Nephron (organoid): Measurements from ENCODE around the gene ADAMTS19.

Experiments
- H3K27ac Mint-ChIP-seq, 3 experiments: 2 replicates each; pipeline ENCODE4 v1.8.0; 2020; ENCODE audit warnings: mixed read lengths in 3 of 3, mild to moderate bottlenecking in 2 of 3, moderate library complexity in 1 of 3
- H3K27me3 Mint-ChIP-seq: 2 replicates; pipeline ENCODE4 v1.8.0; 2021; ENCODE audit warnings: low read depth, mild to moderate bottlenecking, moderate library complexity, mixed read lengths
- H3K36me3 Mint-ChIP-seq: 2 replicates; pipeline ENCODE4 v1.8.0; 2020; ENCODE audit warnings: low read depth, mixed read lengths
- H3K4me1 Mint-ChIP-seq: 2 replicates; pipeline ENCODE4 v1.8.0; 2020; ENCODE audit warnings: mixed read lengths
- H3K4me3 Mint-ChIP-seq, 3 experiments: 2 replicates each; pipeline ENCODE4 v1.8.0; 2020; ENCODE audit warnings: mild to moderate bottlenecking in 3 of 3, mixed read lengths in 3 of 3, moderate library complexity in 2 of 3
- H3K9me3 Mint-ChIP-seq: 2 replicates; pipeline ENCODE4 v1.8.0; 2020; ENCODE audit warnings: mixed read lengths
- CTCF ChIP-seq, 3 experiments: fragments of 200-600 bp; sonication (generic); IDR thresholded peaks; one replicate each; pipeline ENCODE4 v1.5.0; 2021; ENCODE audit warnings: antibody characterized with exemption in 3 of 3; ENCODE audit not compliant: unreplicated experiment in 3 of 3

Gene ADAMTS19

DNA sequence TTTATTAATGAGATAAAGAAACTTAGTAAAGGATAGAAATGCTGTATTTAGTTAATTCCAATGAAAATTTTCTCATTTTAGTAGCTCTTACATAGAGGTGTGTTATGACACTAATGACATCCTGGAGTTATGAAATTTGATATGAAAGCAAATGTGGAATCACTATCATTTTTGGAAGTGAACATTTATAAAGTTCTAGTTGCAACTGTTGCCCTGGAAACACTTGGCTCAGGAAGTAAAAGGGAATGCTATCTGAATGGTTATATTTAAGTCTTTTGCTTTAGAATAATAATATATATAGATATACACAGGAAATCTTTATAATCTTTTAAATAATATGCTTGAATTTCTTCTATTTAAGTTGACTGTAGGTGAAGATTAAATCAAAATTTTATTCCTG, 16.7 kb downstream of the ADAMTS19 start:
- Mint-ChIP-seq H3K4me3 (no peak overlapping the region), H3K27ac (no peak overlapping the region), H3K9me3 (no peaks in the 10 kb centered on the region), H3K4me1 (peaks cover 5% of the 10 kb centered on the region), H3K27me3 (no peaks in the 10 kb centered on the region), H3K36me3 (no peaks in the 10 kb centered on the region)
- no peak for TF ChIP-seq CTCF (IDR thresholded peaks at IDR 0.05; ENCODE audit: unreplicated experiment in 3 of 3)

DNA sequence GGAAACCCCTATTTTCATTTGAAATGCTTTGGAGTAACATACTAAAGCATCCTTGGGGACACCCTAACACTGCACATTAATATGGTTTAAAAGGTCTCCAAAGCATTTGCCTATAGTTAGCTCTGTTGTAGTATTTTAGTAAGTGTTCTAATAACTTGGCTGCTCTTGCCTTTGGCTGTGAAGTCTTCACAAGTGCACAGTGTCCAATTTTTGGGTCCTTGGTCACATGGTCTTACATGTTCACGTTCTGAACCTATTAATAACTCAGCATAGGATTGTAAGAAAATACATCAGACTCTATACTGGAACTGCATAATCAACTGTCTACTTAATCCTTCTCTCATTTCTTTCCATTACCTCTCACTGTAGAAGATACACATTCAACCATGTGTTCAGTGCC, 17.4 kb downstream of the ADAMTS19 start:
- TF ChIP-seq CTCF (IDR thresholded peaks at IDR 0.05; ENCODE audit: unreplicated experiment in 3 of 3) = no peak
- H3K36me3 Mint-ChIP-seq = peaks cover 4% of the 10 kb centered on the region
- H3K4me1 Mint-ChIP-seq = peaks cover 5% of the 10 kb centered on the region
- no peak overlapping the region for H3K4me3 Mint-ChIP-seq
- H3K9me3 Mint-ChIP-seq = no peaks in the 10 kb centered on the region
- H3K27me3 Mint-ChIP-seq = no peaks in the 10 kb centered on the region
- H3K27ac Mint-ChIP-seq = no peak overlapping the region

GRCh38 chr5:129481161-129481560, 21.1 kb downstream of the ADAMTS19 start:
- TF ChIP-seq CTCF (IDR thresholded peaks at IDR 0.05; ENCODE audit: unreplicated experiment in 3 of 3) = no peak
- H3K27ac Mint-ChIP-seq = no peak overlapping the region

DNA sequence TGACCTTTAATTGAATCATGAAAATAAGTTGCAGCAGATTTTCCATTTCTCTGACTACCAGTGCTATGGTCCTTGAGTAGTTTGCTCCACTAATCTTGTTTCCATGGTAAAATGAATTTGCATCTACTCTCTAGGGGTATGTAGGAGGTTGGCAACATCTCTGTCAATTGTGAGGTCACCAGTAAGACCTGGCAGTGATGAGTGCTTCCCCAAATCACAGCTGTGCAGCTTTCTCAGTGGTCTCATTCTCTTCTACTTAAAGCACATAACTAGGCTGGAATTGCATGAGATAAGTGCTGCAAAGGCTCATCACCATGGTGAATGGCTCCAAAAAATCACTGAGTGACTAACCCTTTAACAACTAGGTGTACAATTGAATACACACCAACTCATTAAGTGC, 36.3 kb downstream of the ADAMTS19 start:
- TF ChIP-seq CTCF (IDR thresholded peaks at IDR 0.05; ENCODE audit: unreplicated experiment in 3 of 3) = no peak
- no peaks in the 10 kb centered on the region for H3K36me3 Mint-ChIP-seq
- no peak overlapping the region for H3K27ac Mint-ChIP-seq
- H3K27me3 Mint-ChIP-seq = no peaks in the 10 kb centered on the region
- peaks cover 8% of the 10 kb centered on the region for H3K4me1 Mint-ChIP-seq
- no peaks in the 10 kb centered on the region for H3K9me3 Mint-ChIP-seq
- H3K4me3 Mint-ChIP-seq = no peak overlapping the region

More at GRCh38 chr5:129481161-129481560, 21.1 kb downstream of the ADAMTS19 start:
- Mint-ChIP-seq H3K9me3 (no peaks in the 10 kb centered on the region), H3K4me1 (peaks cover 5% of the 10 kb centered on the region), H3K4me3 (no peak overlapping the region), H3K27me3 (no peaks in the 10 kb centered on the region), H3K36me3 (peaks cover 4% of the 10 kb centered on the region)

DNA sequence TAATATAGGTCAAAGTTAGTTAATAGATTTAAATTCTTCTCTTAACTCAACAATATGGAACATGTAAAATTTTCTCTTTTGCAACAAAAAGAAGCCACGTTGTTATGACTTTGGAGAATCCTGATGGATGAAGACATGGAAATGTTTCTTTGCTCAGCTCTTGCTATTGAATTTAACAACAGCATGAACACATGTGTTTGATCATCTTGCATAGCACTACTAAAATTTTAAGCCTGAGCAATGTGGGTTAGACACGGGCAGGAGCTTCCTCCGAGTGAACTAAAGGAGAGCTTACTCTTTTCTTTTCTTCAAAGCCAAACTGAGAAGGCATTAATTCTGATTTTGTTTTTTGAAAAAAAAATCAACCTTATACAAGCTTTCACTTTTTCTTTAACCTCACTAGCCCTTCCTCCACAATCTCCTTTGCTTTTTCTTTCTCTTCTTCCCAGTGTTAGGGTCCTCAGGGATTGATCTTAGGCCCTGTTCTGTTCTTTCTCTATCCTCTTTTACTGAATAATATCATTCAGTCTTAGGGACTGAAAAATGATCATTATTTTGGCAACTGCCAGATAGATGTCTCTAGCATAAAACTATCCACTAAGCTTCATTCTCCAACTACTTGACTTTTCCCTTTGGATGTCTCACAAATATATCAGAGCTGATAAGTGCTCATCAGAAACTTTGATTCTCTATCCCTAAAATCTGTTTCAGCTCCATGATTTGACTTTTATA, 36.9 kb downstream of the ADAMTS19 start:
- no peak for TF ChIP-seq CTCF (IDR thresholded peaks at IDR 0.05; ENCODE audit: unreplicated experiment in 3 of 3)
- H3K27me3 Mint-ChIP-seq = no peaks in the 10 kb centered on the region
- H3K9me3 Mint-ChIP-seq = no peaks in the 10 kb centered on the region
- peak overlapping the region in 2 of 3 experiments; percentile 19 to 55 for H3K27ac Mint-ChIP-seq
- peaks cover 8% of the 10 kb centered on the region for H3K4me1 Mint-ChIP-seq
- H3K36me3 Mint-ChIP-seq = no peaks in the 10 kb centered on the region
- no peak overlapping the region for H3K4me3 Mint-ChIP-seq
